Islet precursor cell (in vitro differentiated cells): Measurements from ENCODE around the gene TBC1D20.

Experiments used
- DNase-seq: peaks from one replicate; pipeline ENCODE4 v3.0.0-alpha.2; 2018

TBC1D20 gene

DNA sequence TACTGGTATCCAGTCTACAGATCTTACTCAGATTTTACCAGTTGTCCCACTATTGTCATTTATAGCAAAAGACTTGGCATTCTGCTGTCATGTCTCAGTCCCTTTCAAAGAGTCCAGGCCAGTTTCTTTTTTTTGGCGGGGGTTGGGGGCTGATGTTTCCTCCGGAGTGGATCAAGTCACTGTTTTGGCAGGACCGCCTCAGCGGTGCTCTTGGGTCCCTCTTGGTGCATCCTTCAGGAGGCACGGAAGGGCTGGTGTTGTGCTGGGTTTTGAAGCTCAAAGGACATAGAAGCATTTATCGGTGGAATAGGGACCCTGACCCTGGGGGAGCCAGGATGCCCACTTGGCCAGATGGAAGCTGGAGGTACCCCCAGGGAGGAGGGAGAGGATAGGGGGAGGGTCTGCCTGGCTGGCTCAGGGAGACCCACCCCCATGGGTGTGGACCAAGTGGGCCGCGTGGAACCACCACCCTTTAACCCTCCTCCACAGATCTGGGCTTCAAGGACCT is 43.4 kb downstream of the TBC1D20 start:
- DNase-seq = no peak

DNA sequence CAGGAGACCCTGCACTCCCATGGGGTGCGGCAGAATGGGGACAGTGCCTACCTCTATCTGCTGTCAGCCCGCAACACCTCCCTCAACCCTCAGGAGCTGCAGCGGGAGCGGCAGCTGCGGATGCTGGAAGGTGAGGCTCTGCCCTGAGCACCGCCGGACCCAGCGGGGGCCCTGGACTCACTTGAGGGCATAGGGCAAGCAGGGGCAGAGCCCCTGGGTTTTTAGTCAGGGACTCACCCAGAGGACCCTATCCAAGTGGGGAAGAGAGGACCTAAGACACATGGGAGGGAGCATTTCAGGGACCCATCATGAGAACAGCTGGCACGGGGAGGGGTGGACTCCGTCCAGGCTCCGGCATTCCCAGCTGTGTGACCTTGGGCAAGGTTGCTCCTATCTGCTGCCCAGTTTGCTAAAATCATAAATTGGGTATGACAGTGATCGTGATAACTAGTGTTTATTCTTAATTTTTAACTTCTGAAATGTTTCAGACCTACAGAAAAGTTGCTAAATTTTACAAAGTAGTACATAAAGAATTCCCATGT is 44.5 kb downstream of the TBC1D20 start:
- DNase-seq = no peak

DNA sequence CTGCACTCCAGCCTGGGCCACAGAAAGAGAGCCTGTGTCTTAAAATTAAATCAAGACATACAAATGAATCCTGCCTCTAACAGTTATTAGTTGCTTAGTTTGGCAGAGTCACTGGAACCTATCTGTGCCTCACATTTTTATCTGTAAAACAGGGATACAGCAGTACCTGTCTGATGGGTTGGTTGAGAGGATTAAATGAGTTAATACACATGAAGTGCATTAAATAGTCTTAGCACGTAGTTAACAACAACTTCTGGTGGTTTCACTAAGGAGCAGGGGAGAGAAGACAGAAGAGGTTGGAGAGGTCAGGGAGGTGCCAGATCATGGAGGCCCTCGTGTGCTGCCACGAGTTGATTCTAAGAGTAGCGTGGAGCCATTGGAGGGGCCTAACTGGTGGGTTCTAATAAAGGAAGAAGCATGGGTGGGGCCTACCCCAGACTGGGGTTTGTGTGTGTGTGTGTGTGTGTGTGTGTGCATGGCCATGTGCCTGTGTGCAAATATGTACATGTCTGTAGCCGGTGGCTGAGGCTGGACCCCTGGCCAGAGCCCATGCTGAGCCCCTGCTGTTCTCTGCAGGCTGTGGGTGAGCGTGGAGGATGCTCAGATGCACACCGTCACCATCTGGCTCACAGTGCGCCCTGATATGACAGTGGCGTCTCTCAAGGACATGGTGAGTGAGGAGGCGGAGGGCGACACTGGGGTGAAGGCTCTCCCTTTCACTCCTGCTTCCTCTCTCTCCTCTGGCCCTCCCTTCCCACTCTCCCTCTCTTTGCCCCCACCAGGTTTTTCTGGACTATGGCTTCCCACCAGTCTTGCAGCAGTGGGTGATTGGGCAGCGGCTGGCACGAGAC is 45.2 kb downstream of the TBC1D20 start:
- DNase-seq = no peak

DNA sequence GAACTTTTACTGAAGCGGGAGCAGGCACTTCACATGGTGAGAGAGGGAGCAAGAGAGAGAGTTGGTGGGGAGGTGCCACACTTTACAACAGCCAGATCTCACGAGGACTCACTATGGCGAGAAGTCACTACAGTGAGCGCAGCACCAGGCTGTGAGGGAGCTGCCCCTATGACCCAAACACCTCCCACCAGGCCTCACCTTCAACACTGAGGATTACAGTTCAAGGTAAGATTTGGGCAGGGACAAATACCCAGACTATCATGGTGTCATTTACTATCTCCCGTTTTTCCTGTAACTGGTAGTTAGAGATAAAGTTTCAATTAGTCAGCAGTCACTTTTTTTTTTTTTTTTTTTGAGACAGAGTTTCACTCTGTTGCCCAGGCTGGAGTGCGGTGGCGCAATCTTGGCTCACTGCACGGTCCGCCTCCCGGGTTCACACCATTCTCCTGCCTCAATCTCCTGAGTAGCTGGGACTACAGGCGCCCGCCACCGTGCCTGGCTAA is 46.5 kb downstream of the TBC1D20 start:
- DNase-seq = no peak

DNA sequence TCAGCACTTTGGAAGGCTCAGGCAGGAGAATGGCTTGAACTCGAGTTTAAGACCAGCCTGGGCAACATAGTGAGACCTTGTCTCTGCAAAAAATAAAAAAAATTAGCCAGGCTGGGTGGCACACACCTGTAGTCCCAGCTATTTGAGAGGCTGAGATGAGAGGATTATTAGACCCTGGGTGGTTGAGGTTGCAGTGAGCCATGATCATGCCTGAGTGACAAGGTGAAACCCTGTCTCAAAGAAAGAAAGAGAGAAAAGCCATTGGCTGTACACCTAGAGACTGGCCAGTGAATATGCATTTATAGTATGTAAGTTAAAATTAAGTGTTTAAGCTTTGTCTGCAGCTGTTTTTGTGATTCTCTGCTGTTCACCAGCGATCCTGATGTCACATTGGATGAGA is 48.2 kb downstream of the TBC1D20 start:
- DNase-seq = no peak

DNA sequence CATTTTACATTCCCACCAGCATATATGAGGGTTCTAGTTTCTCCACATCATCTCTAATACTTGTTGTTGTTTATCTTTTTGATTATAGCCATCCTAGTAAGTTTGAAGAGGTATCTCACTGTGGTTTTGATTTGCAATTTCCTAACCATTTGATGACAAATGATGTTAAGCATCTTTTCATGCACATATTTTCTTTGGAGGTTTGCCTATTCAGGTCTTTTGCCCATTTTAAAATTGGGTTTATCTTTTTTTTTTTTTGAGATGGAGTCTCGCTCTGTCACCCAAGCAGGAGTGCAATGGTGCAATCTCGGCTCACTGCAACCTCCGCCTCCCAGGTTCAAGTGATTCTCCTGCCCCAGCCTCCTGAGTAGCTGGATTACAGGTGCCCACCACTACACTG is 50.3 kb downstream of the TBC1D20 start:
- no peak for DNase-seq

DNA sequence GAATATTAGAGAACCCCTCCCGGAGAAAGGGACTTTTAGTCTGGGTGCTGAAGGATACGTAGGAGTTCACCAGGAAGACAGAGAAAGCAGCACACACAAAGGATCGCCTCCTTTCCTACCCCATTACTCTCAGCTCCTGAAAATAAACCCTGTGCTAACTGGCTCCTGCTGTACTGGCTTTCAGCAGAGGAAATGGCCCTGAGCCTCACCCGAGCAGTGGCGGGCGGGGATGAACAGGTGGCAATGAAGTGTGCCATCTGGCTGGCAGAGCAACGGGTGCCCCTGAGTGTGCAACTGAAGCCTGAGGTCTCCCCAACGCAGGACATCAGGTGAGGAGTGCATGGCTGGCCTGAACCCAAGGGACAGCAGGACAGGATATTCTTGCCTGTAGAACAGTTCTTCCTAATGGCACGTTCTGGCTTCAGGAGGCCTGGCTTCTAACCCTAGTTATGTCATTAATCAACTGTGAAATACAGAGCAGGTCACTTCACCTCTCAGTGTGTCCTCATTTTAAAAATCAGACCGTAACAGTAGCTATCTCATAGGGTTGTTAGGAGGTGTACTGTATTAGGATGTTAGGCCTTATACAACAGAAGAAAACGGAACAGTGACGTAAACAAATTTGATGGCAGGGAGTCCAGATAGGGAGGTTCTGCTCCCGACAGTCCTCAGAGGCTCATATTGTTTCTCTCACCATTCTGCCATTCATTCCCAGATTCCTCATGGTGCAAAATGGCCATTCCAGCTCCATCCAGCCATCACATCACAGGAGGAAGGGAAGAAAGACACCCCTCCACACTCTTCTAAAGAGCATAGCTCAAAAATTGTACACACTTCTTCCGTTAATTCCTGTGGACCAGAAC is 52.4 kb downstream of the TBC1D20 start:
- DNase-seq = no peak

DNA sequence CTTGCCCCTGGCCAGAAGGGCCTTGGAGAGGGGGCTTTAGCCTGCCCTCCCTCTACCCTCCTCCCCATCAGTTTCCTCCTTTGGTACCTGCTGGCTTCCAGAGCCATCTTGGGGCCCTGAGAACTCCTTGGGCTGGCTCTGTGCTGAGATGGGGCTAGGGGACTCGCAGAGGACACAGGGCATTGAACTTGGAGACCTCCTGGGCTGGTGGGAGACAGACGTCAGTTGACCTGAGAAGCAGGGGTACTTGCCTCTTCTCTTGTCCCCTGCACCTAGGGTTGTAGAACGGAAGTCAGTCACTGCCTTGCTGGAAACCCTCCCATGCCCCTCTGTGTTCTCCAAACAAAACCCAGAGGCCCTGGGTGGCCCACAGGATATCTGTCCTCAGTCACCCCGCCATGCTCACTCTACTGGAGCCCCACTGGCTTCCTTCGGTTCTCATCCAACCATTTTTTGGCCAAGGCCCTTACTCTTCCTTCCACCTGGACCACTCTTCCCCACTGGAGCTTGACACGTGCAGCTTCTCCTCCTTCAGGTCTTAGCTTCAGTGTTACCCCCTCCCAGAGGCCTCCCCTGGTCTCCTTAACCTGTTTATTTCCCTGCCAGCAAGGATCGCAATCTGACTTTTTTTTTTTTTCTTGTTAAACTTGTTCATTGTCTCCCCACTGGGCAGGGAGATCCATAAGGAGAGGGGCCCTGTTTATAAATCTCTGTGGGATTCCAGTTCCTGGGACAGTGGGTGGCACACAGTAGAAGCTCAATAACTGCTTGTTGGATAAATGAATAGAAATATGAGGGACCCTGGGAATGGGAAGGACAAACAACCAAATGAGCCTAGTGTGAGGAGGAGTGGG is 53.3 kb downstream of the TBC1D20 start:
- DNase-seq = no peak

DNA sequence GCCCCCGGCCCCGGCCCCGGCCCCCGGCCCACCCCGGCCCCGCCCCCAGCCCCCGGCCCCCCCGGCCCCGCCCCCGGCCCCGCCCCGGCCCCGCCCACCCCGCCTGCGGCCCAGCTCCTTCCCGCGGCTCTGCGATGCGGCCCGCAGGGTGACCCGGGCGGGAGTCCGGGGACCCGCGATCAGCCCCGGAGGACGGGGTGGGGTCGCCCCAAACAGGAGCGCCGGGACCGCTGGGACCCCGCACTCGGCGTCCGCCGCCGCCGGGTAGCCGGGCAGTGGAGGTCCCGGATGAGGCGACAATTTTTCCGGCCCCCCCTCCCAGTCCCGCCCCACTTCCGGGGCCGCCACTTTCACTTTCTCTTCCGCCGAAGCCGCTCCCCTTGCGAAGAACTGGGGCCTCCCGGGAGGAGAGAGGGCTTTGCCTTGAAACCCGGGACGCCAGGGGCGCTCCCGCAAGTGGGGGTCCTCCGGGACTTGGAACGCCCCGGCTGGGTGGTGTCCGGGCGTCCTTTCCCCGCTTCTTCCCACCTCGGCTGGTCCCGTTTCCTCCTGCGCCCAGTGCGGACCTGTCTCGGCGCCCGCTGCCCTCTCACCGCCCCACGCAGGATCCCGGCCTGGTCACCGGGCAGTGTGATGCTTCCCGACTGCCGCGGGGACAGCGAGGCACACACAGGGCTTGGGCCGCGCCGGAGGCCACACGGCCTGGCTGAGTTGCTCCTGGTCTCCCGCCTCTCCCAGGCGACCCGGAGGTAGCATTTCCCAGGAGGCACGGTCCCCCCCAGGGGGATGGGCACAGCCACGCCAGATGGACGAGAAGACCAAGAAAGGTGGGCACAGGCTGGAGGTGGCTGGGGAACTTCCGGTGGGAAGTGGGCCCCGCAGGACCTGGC is 54.1 kb downstream of the TBC1D20 start, which contains the start of gene RBCK1:
Gene RBCK1 (plus strand): TSS at position 347 of the 890 bp plus-strand sequence. CDS start 459 bp downstream, at position 806.
- DNase-seq = peak; percentile 83

DNA sequence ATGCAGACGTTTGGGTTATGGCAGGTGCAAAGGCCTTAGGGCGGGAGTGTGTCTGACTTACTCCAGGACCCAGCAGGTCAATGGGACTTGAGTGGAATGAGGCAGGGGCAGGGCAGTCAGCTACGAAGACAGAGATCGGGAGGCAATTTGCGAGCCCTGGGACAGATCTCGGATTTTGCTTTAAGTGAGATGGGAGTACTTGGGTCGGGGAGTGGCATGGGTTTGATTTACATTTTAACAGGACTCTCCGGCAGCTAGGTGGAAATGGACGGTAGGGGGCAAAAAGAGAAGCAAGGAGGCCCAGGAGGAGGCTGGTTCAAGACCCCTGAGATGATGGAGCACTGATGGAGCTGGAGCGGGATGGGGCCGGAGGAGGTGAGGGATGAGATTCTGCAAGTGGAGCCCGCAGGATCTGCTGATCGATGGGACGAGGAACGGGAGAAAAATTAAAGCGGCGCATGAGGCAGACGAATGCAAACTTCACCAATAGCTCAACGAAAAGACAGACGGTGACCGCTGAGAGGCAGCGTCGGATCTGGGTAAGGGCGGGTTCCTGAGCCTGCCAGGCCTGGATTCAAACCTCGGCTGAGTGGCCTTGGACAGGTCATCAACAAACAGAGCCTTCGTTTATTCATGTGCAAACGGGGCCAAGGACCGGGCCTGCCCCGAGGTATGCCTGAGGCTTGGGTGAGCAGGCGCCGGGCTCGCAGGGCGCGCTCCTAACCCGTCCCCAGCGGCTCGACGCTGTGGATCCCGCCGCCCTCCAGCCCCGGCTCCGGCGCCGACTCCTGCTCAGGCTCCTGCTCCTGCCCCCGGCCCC is 55.0 kb downstream of the TBC1D20 start:
- DNase-seq = peak; percentile 92

DNA sequence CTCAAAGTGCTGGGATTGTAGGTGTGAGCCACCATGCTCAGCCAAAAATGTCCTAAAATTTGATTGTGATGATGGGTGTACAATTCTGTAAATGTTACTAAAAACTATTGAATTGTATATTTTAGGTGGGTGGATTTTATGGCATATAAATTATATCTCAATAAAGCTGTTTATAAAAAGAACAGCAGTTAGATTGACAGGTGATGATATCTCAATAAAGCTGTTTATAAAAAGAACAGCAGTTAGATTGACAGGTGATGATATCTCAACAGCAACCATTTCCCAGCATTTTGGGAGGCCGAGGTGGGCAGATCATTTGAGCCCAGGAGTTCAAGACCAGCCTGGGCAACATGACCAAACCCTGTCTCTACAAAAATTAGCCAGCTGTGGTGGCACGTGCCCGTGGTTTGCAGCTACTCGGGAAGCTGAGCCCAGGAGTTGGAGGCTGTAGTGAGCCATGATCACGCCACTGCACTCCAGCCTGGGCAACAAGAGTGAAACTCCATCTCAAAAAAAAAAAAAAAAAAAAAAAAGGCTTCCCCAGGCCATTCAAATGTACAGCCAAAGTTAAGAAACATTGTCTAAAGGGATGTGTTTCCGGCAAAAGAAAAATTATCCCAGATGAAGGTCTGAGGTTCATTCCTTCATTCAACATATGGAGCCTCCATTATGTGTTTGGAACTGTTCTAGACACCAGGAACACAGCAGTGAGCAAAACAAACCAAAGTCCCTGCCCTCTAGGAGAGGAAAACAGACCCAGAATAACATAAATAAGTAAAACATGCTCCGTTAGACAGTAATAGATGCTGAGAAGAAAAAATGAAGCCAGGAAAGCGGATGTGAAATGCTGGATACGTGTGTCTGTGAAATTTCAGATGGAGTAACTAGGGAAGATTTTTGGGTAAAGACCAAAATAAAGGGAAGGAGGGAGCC is 55.9 kb downstream of the TBC1D20 start:
- no peak for DNase-seq

DNA sequence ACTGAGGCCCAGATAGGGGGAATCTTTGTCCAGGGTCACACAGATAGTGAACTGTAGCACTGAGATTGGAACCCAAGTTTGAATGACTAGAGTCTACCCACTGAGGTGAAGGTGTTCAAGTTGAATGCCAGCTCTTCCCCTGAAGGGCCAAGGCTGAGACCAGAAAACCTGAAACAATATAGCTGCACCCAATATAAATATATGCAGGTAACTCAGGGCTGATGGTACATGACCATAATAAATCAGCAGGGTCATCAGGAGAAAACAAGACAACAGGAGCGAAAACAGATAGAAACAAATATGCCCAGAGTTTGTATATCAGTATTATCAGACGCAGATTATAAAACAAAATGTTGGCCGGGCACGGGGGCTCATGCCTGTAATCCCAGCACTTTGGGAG is 58.2 kb downstream of the TBC1D20 start:
- DNase-seq = no peak

DNA sequence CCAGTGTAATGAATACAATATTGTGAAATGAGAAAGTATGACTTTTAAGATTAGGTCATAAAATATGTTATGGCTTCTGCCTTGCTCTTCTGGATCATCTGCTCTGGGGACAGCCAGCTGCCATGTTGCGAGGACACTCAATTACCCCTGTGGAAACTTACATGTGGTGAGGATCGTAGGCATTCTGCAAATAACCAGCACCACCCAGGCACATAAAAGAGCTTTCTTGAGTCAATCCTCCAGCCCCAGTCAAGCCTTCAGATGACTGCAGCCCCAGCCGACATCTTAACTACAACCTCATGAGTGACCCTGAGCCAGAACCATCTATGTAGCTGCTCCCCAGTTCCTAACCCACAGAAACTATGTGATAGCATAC is 58.8 kb downstream of the TBC1D20 start:
- DNase-seq = no peak

DNA sequence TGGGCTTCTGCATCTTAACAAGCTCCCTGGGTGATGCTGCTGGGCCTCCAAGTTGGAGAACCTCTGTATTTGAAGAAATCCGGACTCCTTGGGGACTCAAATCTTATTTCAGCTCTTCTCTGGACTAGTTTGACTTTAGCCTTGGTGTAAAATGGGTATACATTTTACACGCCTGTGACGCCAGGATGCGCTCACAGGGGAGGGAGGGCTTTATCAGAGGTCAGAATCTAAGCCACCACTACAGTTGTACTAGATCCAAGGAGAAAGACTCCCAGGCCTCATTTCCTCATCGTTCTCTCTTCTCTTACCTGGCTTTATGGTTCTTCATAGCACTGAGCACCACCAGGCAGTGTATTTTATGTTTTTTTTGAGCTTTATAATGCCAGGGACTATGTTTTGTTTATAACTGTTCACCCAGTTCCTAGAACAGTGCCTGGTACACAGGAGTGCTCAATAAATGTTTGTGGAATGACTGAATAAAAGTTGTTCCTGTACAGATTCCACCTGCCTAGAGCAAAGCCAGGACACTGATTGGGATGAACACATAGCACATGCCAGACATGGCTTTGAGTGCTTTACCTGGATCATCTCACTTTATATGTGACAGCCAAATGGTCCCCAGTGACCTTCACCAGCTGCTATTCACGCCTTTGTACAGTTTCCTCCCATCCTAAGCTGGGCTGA is 59.3 kb downstream of the TBC1D20 start:
- no peak for DNase-seq

DNA sequence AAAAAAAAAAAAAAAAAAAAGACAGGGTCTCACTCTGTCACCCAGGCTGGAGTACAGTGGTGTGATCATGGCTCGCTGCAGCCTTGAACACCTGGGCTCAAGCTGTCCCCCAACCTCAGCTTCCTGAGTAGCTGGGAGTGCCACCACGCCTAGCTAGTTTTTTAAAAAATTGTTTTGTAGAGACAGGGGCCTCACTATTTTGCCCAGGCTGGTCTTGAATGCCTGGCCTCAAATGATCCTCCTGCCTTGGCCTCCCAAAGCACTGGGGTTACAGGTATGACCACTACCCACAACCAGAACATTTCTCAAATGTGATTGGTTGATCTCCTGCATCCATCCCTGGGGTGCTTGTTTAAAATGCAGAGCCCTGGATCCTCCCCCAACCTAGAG is 59.8 kb downstream of the TBC1D20 start:
- DNase-seq = no peak

DNA sequence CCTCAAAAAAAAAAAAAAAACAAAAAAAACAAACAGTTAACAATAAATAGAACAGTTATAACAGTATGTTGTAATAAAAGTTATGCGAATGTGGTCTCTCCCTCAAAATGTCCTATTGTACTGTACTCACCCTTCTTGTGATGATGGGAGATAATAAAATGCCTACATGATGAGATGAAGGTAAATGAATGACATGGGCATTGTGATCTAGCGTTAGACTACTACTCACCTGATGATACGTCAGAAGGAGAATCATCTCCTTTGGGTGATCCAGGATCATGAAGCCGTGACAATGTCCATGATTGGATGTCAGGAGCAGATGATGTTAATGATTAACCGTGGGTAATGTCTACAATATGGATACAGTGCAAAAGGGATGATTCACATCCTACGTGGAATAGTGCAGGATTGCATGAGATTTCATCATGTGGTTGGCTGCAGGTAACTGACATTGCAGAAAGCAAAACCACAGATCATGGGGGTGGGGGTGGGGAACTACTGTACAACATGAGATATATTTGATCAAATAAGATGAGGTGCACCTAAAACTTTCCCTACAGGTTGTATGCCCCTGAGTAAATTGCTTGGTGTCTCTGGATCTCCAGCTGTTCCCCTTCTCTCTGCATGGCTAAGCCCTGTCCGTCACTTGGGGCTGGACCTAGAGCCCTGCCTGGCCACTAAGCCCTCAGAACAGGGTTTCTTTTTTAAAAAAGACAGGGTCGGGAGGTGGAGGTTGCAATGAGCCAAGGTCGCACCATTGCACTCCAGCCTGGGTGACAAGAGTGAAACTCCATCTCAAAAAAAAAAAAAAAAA is 60.4 kb downstream of the TBC1D20 start:
- DNase-seq = no peak

DNA sequence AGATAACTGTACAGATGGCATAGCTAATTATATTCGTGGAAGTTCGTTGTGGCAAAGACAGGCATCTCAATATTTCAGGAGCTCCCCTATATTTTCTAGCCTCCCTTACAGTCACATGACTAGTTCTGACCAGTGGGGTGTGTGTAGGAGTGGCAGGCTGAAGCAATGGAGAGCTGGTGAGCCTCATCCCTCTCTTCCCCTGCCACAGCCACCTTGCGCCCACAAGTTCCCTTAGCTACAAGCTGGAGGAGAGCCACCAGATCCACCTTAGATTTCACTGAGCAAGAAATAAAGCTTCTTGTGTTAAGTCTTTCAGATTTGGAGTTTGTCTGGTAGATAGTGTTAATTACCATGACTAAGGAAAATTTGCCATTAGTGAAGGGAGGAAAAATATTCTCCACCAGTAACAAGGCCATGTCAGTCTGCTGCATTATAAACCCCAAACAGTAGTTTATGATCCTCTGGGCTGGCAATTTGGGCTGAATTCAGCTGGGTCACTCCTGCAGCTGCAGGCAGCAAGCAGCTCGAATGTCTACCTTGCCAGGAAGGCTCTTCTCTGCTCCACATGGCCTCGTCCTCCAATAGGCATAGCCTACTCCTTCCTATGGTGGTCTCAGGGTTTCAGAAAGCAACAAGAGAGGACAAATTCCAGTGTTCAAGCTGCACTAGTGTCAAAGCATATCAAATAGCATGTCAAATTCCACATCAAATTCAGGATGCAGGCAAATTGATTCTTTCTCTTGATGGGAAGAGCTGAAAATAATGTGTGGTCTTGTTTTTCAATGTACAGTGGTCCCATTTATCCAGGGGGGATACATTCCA is 61.7 kb downstream of the TBC1D20 start:
- DNase-seq = no peak
